ENCODE measurements around the gene ESCO1. TPM values are rescaled to one million over a fixed set of nuclear protein-coding genes. Genes with fewer than 3 reads are reported as not detected.
A peak's percentile ranks its signal among the peaks of the same experiment; 100 is the strongest.
"Not testable (repeated sequence)": the region's sequence is repeated elsewhere in the genome, so short reads cannot be mapped to it uniquely, and the experiment has no call there.

The ESCO1 gene
- total and polyA plus RNA-seq, 8 donors = 5.3 to 10.5 (median 6.4) TPM

DNA sequence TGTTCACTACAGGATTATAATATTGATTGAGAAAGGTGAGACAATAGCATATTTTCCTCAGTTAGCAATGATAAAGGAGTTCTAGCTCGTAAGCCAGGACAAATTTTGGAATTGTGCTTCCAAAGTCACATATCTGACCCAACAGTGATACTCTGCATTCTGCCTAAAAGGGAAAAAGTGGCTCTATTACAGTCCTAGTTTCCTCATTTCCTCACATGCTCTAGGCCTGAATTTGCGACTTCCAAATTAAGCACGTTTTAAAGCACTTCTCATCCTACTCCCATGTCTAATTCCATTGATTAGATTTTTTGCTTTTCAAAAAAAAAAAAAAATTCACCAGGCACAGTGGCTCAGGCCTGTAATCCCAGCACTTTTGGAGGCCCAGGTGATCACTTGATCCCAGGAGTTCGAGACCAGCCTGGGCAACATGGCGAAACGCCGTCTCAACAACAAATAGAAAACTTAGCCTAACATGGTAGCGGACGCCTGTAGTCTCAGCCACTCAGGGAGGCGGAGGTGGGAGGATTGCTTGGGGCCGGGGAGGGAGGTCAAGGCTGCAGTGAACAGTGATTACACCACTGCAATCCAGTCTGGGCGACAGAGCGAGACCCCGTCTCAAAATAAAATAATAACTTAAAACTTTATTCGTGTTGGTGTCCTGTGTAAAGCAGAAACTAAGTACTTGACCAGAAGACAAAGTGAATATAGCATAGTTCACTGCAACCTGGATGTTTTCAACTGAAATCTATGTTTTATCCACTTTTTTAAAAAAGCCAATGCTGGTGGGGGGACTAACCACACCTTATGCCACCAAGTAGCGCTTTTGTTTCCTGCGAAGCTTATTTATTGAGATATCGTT lies 1.5 kb downstream of the ESCO1 start:
- ATAC-seq = no peak
- WGBS, 2 donors = 42 to 43% methylated on average over 18 of the region's 18 CpGs
- Histone ChIP-seq H3K4me1 (peaks cover 0 to 10% (median 5%) of the 10 kb centered on the region in 3 donors), H3K27ac (peak overlapping the region in 2 of 4 donors; percentile 98), H3K4me3 (peak overlapping the region; percentile 76 to 95 (median 84)), H3K9me3 (no peaks in the 10 kb centered on the region), H3K27me3 (no peaks in the 10 kb centered on the region), H3K36me3 (no peaks in the 10 kb centered on the region)
- DNase-seq = peak in 1 of 6 donors; percentile 38
- intact Hi-C loops (cut with DNase I) = no loop called here
- TF ChIP-seq, protein P1, sequence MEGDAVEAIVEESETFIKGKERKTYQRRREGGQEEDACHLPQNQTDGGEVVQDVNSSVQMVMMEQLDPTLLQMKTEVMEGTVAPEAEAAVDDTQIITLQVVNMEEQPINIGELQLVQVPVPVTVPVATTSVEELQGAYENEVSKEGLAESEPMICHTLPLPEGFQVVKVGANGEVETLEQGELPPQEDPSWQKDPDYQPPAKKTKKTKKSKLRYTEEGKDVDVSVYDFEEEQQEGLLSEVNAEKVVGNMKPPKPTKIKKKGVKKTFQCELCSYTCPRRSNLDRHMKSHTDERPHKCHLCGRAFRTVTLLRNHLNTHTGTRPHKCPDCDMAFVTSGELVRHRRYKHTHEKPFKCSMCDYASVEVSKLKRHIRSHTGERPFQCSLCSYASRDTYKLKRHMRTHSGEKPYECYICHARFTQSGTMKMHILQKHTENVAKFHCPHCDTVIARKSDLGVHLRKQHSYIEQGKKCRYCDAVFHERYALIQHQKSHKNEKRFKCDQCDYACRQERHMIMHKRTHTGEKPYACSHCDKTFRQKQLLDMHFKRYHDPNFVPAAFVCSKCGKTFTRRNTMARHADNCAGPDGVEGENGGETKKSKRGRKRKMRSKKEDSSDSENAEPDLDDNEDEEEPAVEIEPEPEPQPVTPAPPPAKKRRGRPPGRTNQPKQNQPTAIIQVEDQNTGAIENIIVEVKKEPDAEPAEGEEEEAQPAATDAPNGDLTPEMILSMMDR (IDR thresholded peaks at IDR 0.05) = no peak
- no peak for FAIRE-seq

DNA sequence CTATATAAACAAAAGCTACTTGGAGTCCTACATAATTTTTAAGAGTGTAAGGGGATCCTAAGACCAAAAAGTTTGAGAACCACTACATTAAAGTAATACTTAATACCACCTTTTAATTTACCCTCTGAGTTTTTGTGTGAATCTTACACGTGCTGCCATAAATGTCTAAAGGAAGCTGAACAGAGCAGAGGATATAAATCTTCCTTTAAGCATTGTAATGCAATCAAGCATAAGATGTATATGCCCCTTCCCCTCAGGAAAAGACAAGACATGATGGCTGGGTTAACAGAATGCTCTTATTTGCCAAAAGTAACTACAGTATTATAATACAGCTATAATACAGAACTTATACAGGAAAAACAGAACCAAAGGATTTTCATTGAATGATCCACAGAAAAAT lies 2.9 kb downstream of the ESCO1 start:
- FAIRE-seq (peak; percentile 32), ATAC-seq (no peak), DNase-seq (no peak)
- intact Hi-C loops (cut with DNase I) = no loop called here
- Histone ChIP-seq H3K4me3 (no peak overlapping the region), H3K27ac (no peak overlapping the region), H3K27me3 (no peaks in the 10 kb centered on the region), H3K4me1 (peaks cover 0 to 10% (median 5%) of the 10 kb centered on the region in 3 donors), H3K9me3 (no peaks in the 10 kb centered on the region), H3K36me3 (no peaks in the 10 kb centered on the region)
- WGBS, 2 donors = 62 to 69% methylated on average over 1 of the region's 1 CpG
- TF ChIP-seq, protein P1 (IDR thresholded peaks at IDR 0.05) = no peak

DNA sequence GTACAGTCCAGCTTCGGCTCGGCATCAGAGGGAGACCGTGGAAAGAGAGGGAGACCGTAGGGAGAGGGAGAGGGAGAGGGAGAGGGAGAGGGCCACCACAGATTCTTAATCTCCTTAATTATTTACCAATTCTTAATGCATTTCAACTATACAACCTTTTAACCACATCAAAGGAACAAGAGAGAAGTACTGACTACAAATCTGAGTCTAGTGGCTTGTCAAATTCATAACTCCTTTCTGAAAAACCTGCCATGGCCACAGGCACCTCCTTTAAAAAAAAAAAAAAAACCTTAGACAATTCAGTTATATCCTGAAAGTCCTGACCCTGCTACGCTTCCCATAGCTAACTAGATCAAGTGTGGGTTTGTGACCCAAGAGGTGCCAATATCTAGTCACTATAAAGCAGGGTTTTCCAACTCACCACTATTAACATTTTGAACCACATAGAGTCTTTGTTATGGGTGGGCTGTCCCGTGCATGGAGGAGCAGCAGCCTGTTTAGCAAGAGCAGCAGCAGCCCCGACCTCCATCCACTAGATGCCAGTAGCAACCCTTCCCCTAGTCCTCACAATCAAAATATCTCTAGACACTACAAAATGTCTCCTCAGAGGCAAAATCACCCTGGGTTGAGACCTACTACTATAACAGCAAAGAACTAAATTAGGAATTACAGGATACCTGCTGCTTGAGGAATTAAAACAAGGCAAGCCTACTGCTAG lies 6.8 kb downstream of the ESCO1 start:
- WGBS, 2 donors = 91 to 95% methylated on average over 3 to 4 of the region's 7 CpGs
- intact Hi-C loops (cut with DNase I) = no loop called here
- ATAC-seq (no peak), DNase-seq (no peak), FAIRE-seq (no peak)
- Histone ChIP-seq H3K9me3 (no peaks in the 10 kb centered on the region), H3K36me3 (no peaks in the 10 kb centered on the region), H3K27me3 (no peaks in the 10 kb centered on the region), H3K4me3 (no peak overlapping the region), H3K4me1 (peaks cover 0 to 3% (median 3%) of the 10 kb centered on the region in 3 donors), H3K27ac (no peak overlapping the region)
- TF ChIP-seq, protein P1 (IDR thresholded peaks at IDR 0.05) = no peak

DNA sequence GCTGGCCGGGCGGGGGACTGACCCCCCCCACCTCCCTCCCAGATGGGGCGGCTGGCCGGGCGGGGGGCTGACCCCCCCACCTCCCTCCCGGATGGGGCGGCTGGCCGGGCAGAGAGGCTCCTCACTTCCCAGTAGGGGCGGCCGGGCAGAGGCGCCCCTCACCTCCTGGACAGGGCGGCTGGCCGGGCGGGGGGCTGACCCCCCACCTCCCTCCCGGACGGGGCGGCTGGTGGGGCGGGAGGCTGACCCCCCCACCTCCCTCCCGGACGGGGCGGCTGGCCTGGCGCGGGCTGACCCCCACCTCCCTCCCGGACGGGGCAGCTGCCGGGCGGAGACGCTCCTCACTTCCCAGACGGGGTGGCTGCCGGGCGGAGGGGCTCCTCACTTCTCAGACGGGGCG lies 8.1 kb downstream of the ESCO1 start:
- intact Hi-C loops (cut with DNase I); H3K9me3 ChIP-seq; H3K4me3 ChIP-seq; H3K27me3 ChIP-seq; H3K4me1 ChIP-seq; FAIRE-seq; H3K36me3 ChIP-seq; ATAC-seq; H3K27ac ChIP-seq: not testable (repeated sequence)
- DNase-seq = peak in 1 of 6 donors; percentile 28
- WGBS, 2 donors = 98% methylated on average over 12 to 23 of the region's 33 CpGs

DNA sequence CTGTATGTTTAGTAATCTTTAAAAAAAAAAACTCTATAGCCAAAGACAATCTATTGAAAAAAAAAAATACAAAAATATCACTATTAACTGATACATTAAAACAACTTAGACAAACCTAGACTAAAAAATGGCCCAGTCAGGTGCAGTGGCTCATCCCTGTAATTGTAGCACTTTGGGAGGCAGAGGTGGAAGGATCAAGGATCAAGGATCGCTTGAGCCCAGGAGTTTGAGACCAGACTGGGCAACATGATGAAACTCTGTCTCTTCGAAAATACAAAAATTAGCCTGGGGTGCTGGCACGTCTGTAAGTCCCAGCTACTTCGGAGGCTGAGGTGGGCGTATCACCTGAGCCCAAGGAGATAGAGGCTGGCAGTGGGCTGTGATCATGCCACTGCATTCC lies 16.1 kb downstream of the ESCO1 start:
- ATAC-seq (no peak), FAIRE-seq (no peak), DNase-seq (no peak)
- TF ChIP-seq, protein P1 (IDR thresholded peaks at IDR 0.05) = no peak
- 92 to 94% methylated on average over 5 of the region's 5 CpGs for WGBS, 2 donors
- Histone ChIP-seq H3K27ac (no peak overlapping the region), H3K27me3 (no peaks in the 10 kb centered on the region), H3K36me3 (no peaks in the 10 kb centered on the region), H3K9me3 (no peaks in the 10 kb centered on the region), H3K4me1 (no peaks in the 10 kb centered on the region), H3K4me3 (no peak overlapping the region)
- intact Hi-C loops (cut with DNase I) = loop anchor here in 1 of 3 donors (10.0 kb wide), 1 partner anchor 60 kb away; no protein-coding TSS in a partner anchor

All from pancreas (tissue), 10 donors.